Bronchial epithelial cell (primary cell): ENCODE data around the gene HOXB3. TPM values are rescaled to one million over a fixed set of nuclear protein-coding genes. Genes with fewer than 3 reads are reported as not detected.

Experiments used
- DNase-seq: peaks from one replicate; pipeline ENCODE4 v3.0.0-alpha.2; 2010; ENCODE audit warnings: low read depth
- FAIRE-seq: peaks from 2 replicates; lab custom pipeline; 2011; peaks lifted over from hg19 to GRCh38; lab: Jason Lieb, UNC
- H3K27me3 ChIP-seq: 2 replicates; pipeline ENCODE4 v1.5.1; 2011; ENCODE audit warnings: low read length; ENCODE audit not compliant: control insufficient read depth, insufficient read depth
- H3K36me3 ChIP-seq: 2 replicates; pipeline ENCODE4 v1.5.1; 2011; ENCODE audit warnings: low read length; ENCODE audit not compliant: control insufficient read depth, insufficient read depth
- H3K4me3 ChIP-seq: 2 replicates; pipeline ENCODE4 v1.5.1; 2011; ENCODE audit warnings: mild to moderate bottlenecking, low read depth, low read length, control low read depth
- total RNA-seq: library from RNA; depleted of rRNA; stranded (reverse); fragments of >200 nt; gene quantifications from 2 replicates; pipeline ENCODE4 v1.2.1, GENCODE V29; 2014
- TF ChIP-seq, protein P1 (sequence below): IDR thresholded peaks from 2 replicates; pipeline ENCODE4 v1.5.1; 2011; ENCODE audit warnings: mild to moderate bottlenecking, moderate library complexity, low read length, control low read depth, inconsistent platforms; ENCODE audit not compliant: insufficient read depth, severe bottlenecking

HOXB3 gene
- total RNA-seq, 1 donor from 2014 or later: not detected

DNA sequence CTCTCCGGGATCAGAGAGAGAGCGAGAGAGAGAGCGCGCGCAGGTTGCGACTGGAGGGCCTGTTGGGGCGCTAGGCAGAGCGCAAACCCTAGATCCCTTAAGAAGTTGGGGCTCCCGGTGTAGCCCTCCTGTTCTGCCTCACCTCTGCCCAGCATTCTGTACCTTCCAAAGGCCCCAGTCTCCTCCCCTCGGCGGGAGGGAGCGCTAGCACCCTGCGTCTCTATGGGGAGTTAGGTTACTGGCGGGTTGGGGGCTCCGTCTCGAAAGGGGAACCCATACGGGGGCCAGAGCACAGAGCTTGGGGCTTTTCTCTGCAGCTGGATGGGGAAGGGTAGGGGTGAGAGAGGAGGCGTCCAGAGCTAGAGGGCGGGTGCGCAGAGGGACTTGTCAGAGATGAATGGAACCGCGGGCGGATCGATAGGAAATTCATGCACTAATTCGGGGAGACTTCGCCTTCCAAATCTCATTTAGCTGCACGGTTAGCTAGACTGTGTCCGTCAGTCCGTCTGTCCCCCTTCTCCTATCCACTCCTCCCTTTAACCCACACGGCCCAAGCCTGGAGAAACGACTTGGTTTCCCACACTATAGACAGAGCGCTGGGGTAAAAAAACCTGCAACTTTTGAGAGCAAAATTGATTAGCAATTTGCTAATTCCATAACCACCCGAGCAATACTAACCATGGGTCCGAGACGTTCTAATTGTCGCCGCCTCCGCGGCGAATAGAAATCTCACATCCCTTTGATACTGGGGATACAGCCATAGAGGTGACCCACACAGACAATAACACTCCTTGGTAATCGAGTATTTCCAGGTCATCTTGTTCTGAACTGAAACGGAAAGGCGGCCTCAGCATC is 11.2 kb downstream of the HOXB3 start:
- FAIRE-seq (peak; percentile 23), DNase-seq (no peak)
- TF ChIP-seq, protein P1, sequence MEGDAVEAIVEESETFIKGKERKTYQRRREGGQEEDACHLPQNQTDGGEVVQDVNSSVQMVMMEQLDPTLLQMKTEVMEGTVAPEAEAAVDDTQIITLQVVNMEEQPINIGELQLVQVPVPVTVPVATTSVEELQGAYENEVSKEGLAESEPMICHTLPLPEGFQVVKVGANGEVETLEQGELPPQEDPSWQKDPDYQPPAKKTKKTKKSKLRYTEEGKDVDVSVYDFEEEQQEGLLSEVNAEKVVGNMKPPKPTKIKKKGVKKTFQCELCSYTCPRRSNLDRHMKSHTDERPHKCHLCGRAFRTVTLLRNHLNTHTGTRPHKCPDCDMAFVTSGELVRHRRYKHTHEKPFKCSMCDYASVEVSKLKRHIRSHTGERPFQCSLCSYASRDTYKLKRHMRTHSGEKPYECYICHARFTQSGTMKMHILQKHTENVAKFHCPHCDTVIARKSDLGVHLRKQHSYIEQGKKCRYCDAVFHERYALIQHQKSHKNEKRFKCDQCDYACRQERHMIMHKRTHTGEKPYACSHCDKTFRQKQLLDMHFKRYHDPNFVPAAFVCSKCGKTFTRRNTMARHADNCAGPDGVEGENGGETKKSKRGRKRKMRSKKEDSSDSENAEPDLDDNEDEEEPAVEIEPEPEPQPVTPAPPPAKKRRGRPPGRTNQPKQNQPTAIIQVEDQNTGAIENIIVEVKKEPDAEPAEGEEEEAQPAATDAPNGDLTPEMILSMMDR: no peak
- Histone ChIP-seq H3K36me3 (no peaks in the 10 kb centered on the region), H3K4me3 (no peak overlapping the region), H3K27me3 (peaks cover 86% of the 10 kb centered on the region)

DNA sequence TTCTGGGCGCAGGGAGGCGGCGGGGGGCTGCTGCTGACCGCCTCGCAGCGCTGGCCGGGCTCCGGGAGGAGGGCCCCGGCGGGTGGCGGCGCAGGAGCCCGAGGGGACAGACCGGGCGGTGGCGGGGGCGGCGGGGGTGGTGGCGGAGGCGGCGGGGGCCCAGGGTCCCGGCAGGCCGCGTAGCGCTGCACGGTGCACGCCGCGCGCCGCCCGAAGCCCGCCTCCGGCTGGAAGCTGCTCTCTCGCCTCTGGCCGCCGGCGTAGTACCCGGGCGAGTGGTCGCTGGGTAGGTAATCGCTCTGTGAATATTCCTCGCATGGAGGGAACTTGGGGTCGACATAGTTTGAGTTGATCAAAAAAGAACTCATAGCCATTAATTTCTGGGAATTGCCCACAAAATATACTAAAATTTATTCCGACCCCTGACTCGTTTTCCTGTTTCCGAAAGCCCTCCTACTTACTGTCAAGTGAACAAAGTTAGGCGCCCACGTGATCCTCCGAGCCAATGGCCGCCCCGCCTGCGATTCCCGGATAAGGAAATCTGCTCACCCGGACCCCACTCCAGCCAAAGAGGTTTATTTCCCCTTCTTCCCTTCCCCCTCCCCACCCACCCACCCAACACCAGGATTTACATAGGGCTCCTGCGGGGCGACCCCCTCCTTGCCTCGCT is 12.0 kb downstream of the HOXB3 start, which contains the start of gene HOXB4:
Gene HOXB4 (minus strand): TSS at position 405 of the 670 bp plus-strand sequence. CDS start 31 bp downstream, at position 374.
- TF ChIP-seq, protein P1: no peak
- DNase-seq (no peak), FAIRE-seq (no peak)
- Histone ChIP-seq H3K27me3 (peaks cover 85% of the 10 kb centered on the region), H3K4me3 (no peak within 1 kb of the TSS), H3K36me3 (no peaks in the 10 kb centered on the region)

DNA sequence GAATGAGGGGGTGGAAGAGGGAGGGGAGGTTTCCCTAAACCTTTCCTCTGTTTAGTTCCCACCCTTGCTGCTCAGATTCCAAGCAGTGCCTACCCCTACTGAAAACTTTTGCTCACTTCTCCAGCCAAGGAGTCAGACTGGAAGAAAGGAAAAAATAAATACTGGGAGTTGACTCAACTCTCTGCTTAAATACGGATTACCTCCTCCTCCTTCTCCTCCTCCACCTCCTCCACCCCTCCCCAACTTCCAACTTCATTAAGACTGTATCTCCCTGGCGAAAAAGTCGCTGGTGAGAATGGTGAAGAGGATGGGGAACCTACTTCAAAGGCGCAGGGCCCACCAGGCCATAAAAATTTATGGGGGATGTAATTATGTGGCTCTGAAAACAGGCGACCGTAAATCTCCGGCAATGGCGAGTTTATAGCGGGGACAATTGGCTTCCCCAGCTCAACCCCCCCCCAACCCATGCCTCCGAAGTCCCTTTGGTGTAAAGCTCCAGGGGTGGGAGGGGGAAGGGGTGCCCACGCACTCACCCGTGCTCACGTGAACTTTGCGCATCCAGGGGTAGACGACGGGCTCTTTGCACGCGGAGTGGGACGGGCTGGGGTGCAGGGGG is 12.6 kb downstream of the HOXB3 start:
- Histone ChIP-seq H3K4me3 (no peak overlapping the region), H3K36me3 (no peaks in the 10 kb centered on the region), H3K27me3 (peaks cover 86% of the 10 kb centered on the region)
- FAIRE-seq (no peak), DNase-seq (no peak)
- TF ChIP-seq, protein P1: no peak

DNA sequence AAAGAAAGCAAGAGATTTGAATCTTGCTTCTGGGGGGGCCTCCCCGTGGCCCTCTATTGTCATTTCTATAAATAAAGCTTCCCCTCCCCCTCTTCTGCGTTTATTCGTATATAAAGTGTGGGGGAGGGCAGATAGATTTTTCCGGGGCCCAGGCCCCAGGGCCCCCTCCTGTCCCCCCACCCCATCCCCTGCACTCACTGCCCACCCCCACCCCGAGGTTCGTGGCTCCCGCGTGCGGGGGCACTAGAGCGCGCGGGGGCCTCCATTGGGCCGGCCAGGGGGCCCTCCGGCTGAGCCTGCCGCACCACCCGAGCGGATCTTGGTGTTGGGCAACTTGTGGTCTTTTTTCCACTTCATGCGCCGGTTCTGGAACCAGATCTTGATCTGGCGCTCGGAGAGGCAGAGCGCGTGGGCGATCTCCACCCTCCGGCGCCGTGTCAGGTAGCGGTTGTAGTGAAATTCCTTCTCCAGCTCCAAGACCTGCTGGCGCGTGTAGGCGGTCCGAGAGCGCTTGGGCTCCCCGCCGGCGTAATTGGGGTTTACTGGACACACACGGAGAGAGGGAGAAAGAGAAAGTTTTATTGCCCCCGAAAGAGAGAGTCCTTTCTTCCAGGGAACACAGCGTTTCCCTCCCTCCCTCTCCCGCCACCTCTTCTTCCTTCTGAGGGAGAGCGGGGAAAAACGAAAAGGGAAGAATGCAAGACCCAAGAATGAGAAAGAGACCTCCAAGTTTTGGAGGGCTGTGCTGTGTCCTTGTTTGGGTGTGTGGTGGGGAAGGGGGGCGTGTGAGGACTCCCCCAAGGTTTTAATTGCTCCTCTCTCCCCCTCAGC is 13.3 kb downstream of the HOXB3 start:
- FAIRE-seq (no peak), DNase-seq (no peak)
- Histone ChIP-seq H3K4me3 (no peak overlapping the region), H3K27me3 (peaks cover 88% of the 10 kb centered on the region), H3K36me3 (no peaks in the 10 kb centered on the region)
- TF ChIP-seq, protein P1: no peak
